LNCaP clone FGC (cell line): ENCODE data around the gene ANKRD16.
"Not testable (repeated sequence)": the region's sequence is repeated elsewhere in the genome, so short reads cannot be mapped to it uniquely, and the experiment has no call there.

Experiments
- DNase-seq: peaks from one replicate; pipeline ENCODE4 v3.0.0-alpha.2; 2011; ENCODE audit warnings: low read depth
- H3K4me3 ChIP-seq: 2 replicates; pipeline ENCODE4 v1.5.1; 2011; ENCODE audit warnings: mild to moderate bottlenecking, low read depth, low read length, control low read depth
- TF ChIP-seq, protein P1 (sequence below): IDR thresholded peaks from 2 replicates; pipeline ENCODE4 v1.5.1; 2012; ENCODE audit warnings: mild to moderate bottlenecking; ENCODE audit not compliant: control insufficient read depth, insufficient read depth; ENCODE audit errors: extremely low read depth

The ANKRD16 gene

DNA sequence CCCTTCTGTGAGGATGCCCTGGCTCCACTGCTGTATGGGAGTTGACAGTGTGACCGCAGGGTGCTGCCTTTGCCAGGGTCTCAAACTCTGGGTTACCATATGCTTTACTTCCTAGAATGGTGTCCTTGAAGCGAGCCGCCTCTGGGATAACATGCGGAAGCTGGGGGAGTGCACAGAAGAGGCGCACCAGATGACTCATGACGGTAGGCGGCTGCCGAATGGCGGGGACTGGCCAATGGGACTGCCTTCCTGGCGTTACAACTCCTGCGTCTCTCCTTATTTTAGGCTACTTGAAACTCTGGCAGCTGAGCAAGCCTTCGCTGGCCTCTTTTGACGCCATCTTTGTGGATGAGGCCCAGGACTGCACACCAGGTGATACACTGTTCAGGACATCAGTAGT, 27.6 kb upstream of the ANKRD16 start:
- TF ChIP-seq, protein P1, sequence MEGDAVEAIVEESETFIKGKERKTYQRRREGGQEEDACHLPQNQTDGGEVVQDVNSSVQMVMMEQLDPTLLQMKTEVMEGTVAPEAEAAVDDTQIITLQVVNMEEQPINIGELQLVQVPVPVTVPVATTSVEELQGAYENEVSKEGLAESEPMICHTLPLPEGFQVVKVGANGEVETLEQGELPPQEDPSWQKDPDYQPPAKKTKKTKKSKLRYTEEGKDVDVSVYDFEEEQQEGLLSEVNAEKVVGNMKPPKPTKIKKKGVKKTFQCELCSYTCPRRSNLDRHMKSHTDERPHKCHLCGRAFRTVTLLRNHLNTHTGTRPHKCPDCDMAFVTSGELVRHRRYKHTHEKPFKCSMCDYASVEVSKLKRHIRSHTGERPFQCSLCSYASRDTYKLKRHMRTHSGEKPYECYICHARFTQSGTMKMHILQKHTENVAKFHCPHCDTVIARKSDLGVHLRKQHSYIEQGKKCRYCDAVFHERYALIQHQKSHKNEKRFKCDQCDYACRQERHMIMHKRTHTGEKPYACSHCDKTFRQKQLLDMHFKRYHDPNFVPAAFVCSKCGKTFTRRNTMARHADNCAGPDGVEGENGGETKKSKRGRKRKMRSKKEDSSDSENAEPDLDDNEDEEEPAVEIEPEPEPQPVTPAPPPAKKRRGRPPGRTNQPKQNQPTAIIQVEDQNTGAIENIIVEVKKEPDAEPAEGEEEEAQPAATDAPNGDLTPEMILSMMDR, result no peak
- DNase-seq, result no peak
- H3K4me3 ChIP-seq, result no peak overlapping the region

DNA sequence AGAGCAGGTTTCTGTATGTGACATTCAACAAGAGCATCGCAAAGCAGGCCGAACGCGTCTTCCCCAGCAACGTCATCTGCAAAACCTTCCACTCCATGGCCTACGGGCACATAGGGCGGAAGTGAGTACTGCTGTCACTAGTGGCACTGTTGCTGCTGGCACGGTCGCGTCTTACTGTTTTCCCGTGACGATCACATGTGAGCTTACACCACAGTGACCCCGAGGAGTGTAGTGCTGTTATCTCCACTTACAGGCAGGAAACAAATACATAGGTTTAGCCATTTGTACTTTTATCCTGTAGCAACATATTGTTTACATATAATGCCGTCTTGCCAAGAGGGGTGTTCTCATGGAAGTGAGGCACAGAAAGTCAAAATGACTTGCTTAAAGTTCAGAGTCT, 25.8 kb upstream of the ANKRD16 start:
- DNase-seq, result no peak
- TF ChIP-seq, protein P1, result no peak
- H3K4me3 ChIP-seq, result no peak overlapping the region

DNA sequence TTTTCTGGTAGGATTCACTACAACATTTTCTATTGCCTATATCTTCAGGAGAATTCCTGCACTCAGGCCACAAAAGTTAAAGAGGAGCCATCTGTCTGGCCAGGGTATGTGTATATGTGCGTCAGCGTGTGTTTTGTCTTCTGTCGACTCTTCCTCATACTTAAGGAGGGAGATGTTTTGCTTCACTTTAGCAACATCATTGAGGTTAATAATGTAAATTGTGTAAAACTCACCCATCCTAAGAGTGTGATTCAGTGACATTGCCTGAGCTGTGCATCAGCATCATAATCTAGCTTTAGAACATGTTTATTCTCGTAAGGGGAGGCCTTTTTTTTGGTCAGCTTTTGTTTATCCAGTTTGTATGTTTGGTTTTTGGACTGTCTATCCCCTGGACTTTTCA, 24.0 kb upstream of the ANKRD16 start:
- no peak for DNase-seq
- H3K4me3 ChIP-seq, result no peak overlapping the region
- TF ChIP-seq, protein P1, result no peak

DNA sequence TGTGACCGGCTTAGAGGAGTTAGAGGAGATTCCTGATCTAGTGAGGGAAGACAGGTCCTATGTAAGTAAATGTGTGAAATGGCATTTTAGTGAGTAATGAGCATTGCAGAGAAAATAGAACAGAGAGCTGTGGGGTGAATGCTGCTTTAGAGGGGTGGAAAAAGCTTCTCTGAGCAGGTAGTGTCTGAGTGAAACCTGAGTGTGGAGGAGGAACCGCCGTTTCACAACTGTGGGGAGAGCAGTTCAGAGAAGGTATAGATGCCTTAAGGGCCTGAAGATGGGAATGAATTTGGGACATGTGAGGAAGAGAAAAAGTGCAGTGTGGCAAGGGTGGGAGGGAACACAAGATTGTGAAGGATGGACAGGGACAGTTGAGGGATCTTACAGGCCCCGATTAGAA, 22.0 kb upstream of the ANKRD16 start:
- no peak overlapping the region for H3K4me3 ChIP-seq
- no peak for DNase-seq
- TF ChIP-seq, protein P1, result no peak

DNA sequence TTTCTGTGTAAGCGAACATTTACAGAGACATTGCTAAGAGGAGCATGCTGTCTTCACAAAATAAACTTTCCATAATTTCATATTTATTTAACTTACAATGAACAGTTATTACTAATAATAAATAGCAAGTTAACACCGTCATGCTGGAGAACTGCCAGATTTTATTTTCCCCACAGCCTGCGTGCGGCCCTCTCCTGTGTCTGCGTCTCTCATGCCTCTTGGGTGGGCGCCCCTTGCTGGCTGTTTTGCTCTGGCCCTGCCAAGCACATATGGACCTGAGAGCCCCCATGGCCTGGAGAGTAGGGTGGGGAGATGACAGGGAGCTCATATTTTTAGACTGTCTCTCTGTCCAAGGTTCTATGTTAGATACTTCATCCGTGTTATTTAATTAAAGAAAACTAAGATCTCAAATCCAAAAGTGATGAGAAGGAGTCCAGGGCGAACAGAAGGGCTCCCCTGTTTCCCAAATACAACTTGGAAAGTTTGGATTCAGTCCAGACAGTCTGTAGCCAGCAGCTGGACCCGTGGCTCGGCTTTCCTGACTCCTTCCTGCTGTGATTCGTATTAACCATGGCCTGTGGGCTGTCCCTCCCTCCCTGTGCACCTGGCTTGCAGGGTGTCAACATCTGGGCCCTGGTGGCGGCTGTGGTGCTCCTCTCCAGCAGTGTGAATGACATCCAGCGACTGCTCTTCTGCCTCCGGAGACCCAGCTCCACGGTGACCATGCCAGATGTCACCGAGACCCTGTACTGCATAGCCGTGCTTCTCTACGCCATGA, 20.8 kb upstream of the ANKRD16 start:
- H3K4me3 ChIP-seq, result no peak overlapping the region
- TF ChIP-seq, protein P1, result no peak
- DNase-seq, result no peak

DNA sequence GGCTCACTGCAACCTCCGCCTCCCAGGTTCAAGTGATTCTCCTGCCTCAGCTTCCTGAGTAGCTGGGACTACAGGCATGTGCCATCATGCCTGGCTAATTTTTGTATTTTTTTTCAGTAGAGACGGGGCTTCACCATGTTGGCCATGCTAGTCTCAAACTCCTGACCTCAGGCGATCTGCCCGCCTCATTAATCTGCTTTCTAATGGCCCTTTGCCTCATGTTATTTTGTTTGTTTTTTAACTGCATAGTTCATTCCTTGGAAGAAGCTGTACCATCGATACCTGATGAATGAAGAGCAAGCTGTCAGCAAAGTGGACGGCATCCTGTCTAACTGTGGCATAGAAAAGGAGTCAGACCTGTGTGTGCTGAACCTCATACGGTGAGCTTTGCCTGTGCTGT, 19.0 kb upstream of the ANKRD16 start:
- not testable (repeated sequence) for DNase-seq

DNA sequence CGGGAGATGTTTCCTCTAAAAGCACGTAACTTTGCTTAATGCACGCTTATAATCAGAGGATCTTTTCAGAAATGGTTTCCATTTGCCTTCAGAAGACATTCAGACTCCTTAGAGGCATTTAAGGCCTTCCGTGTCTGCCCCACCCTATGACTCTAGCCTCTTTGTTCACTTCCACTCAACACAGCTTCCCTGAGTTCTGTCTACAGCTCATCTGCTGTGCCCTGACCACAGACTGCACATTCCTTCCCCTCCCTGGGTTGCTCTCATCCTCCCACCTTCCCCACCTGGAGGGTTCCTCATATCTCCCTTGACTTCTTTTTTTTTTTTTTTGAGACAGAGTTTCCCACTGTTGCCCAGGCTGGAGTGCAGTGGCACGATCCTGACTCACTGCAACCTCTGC, 17.0 kb upstream of the ANKRD16 start:
- no peak for DNase-seq
- H3K4me3 ChIP-seq, result no peak overlapping the region
- TF ChIP-seq, protein P1, result no peak

More for the DNA sequence above, 19.0 kb upstream of the ANKRD16 start:
- H3K4me3 ChIP-seq, result not testable (repeated sequence)
